HG03558 (cell line): ENCODE results near the gene BID.
"Not testable (repeated sequence)": the region's sequence is repeated elsewhere in the genome, so short reads cannot be mapped to it uniquely, and the experiment has no call there.

ENCODE experiments used
- ATAC-seq: cut with Tn5 transposase; IDR thresholded peaks from one replicate; pipeline ENCODE4 v1.9.1; 2021; ENCODE audit warnings: moderate number of reproducible peaks; ENCODE audit not compliant: unreplicated experiment; ENCODE audit errors: extremely low read depth

BID gene

GRCh38 chr22:17712441-17712840 is 61.8 kb downstream of the BID start:
- ATAC-seq = no peak

- ATAC-seq = no peak
Observed at GRCh38 chr22:17710023-17710422, 64.2 kb downstream of the BID start.

DNA sequence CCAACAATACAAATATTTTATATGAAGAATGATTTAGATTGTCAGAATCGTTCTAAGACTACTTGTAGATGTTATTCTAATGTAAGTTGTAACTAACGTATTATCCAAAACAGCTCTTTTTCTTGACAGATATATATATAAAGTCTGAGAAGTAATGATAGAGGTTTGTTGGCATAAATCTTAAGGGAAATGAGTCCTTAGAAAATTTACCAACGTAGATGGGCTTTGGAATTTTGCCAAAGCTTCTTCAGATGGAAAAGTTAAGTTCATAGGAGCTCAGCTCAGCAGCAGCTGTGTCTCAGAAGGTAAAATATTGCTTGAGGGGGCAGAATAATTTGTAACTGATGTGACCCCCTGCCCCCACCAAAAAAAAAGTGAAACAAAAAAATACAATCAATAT is 66.7 kb downstream of the BID start:
- ATAC-seq = no peak

DNA sequence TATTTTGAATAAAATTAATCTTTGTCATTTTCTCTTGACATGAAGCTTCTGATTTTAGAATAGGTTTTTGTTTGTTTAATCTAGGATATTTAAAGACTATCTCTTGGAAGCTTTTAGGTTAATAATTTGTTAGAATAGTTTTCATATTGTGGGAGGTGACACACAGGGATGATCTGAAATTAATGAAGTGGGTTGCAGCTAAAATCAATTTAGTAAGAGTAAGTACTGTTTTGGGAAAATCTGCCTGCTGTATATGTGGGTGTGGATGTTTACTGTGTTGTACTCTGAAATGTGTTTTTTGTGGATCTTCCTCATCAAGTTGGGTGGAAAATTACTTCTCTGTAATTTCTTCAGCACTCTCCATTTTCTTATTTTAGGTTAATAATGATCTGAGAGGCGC is 67.3 kb downstream of the BID start:
- no peak for ATAC-seq

- no peak for ATAC-seq
Observed at GRCh38 chr22:17705951-17706900, 68.0 kb downstream of the BID start.

DNA sequence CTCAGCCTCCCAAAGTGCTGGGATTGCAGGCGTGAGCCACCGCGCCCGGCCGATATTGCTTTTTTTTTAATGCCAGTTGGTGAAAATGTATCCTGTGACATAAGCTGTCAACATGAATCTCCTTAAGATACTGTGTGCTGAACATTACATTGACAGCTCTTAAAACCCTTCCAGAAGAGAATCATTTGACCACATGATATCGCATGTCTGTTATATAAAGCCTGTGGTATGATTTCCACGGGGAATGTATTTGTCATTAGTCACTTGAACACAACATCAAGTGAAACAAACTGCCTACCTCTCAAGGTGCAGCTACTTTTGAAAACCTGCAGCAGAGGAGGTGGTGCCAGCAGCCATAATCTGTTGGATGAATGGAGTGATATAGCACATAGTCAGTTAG is 68.7 kb downstream of the BID start:
- no peak for ATAC-seq

GRCh38 chr22:17703811-17704210 is 70.5 kb downstream of the BID start:
- ATAC-seq = no peak

DNA sequence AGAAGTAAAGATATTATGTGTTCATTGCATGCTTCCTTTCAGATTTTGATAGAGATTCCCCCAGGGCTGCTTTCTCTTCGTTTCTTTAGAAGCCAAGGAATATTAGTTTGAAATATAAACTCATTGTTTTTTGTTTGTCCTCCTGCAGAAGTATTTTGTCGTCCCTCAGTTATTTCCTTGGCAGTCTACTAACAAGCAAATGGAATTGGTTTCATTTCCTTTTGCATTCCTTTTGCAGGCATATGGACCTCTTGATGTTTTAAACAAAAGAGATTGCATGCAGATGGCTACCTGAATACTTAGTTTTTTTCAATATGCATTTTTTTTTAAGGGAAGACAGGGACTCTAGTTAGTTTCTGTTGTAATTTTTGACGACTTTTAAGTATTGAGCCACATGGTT is 73.5 kb downstream of the BID start:
- no peak for ATAC-seq

GRCh38 chr22:17699696-17700340 is 74.5 kb downstream of the BID start:
- ATAC-seq = no peak

GRCh38 chr22:17698948-17699347 is 75.3 kb downstream of the BID start:
- ATAC-seq = no peak

- not testable (repeated sequence) for ATAC-seq
Observed at GRCh38 chr22:17698276-17698675, 76.0 kb downstream of the BID start.

- not testable (repeated sequence) for ATAC-seq
Observed at GRCh38 chr22:17697196-17697595, 77.1 kb downstream of the BID start.

DNA sequence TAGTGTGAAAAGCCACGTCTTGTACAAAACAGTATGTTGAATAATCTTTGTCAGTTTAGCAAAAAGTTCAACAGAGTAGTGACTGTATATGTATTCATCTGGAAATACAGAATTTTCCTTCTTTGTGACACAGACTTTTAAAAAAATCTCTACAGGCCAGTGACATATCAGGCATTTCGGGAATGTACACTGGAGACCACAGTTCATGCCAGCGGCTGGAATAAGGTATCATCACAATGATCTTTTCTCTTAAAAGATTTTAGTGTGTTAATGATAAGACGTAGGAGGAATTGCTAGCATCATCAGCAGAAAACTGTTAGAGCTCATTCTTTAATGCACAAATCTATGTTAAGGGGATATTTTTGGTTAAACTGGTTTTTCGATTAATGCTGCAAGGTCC is 78.3 kb downstream of the BID start:
- no peak for ATAC-seq

DNA sequence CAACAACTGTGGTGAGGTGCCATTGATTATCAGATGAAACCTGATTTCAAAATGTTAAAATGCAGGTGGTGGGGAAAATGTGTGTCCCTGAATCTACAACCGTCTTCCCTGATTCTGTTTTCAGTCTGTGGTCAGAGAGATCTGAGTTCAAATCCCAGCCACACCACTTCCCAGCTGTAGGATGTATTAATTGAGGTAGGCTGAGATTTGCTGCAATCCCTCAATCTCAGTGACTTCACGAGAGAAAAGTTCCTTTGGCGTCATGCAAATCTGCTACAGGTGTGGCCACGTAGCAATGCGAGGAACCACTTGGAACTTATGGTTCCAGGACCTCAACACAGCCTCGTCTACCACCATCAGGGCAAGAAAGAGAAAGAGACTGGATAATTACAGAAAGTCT is 79.5 kb downstream of the BID start:
- ATAC-seq = no peak

- no peak for ATAC-seq
Observed at GRCh38 chr22:17694193-17694592, 80.1 kb downstream of the BID start.

DNA sequence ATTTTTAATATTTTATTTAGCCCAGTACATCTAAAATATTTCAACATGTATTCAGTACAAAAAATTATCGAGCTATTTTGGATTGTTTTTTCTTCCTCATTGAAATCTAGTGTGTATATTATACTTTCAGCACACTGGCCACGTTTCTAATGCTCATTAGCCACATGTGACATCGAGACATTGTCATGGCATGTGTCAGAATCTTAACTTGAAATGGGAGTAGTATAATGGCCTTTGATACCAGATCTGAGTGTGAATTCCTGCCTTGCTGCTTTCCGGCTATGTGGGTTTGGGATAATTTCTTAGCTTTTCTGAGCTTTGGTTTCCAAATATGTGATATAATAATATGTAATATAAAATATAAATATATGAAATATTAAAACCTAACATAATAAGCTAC is 81.4 kb downstream of the BID start:
- no peak for ATAC-seq

- ATAC-seq = no peak
Observed at GRCh38 chr22:17684245-17684644, 90.0 kb downstream of the BID start.
